HepG2 (cell line): ENCODE measurements around the gene LRPAP1. TPM values are rescaled to one million over a fixed set of nuclear protein-coding genes. Genes with fewer than 3 reads are reported as not detected.

ENCODE experiments used
- ATAC-seq: fragments of 200-7000 bp; cut with Tn5 transposase; 3 replicates; pipeline ENCODE4 v1.9.1; 2020; ENCODE audit warnings: mild to moderate bottlenecking, moderate library complexity
- BruUV-seq: library from RNA; stranded (reverse); fragments of 400-500 nt; replicated peaks from 2 replicates; lab custom pipeline; 2021; lab: Mats Ljungman, UMichigan
- CTCF ChIA-PET: fragments of 300-600 bp; formaldehyde crosslinking; extraction: SDS; loops from one replicate; lab custom pipeline; 2021; ENCODE audit warnings: low total read pairs, inconsistent platforms, low intra/inter-chr PET ratio; lab: Yijun Ruan, JAX
- POLR2A ChIA-PET: fragments of 350-600 bp; sonication (Branson Sonifier 250); formaldehyde crosslinking; loops from one replicate; lab custom pipeline; 2020; ENCODE audit warnings: antibody characterized with exemption, inconsistent platforms; lab: Yijun Ruan, JAX
- DNase-seq: peaks from one replicate; pipeline ENCODE4 v3.0.0-alpha.2; 2015; ENCODE audit warnings: low spot score
- FAIRE-seq: peaks from 3 replicates; lab custom pipeline; 2011; peaks lifted over from hg19 to GRCh38; lab: Jason Lieb, UNC
- H2AFZ ChIP-seq: one replicate; pipeline ENCODE4 v1.6.1; 2011; ENCODE audit warnings: low read length, inconsistent platforms
- H3K27ac ChIP-seq: fragments of 300-600 bp; 3 replicates; pipeline ENCODE4 v1.8.0; 2011; ENCODE audit warnings: mixed run types, mild to moderate bottlenecking, mixed read lengths, low read length, inconsistent platforms; ENCODE audit not compliant: insufficient read depth; ENCODE audit errors: extremely low read length
- H3K27me3 ChIP-seq, 2 experiments: fragments of 200-600 bp in 1 of 2; 2 replicates in 1 of 2; 3 replicates in 1 of 2; pipeline versions ENCODE4 v1.6.0 to v1.8.0; 2011; ENCODE audit warnings: low read length in 2 of 2, mild to moderate bottlenecking in 2 of 2, moderate library complexity in 2 of 2, inconsistent platforms in 1 of 2; ENCODE audit not compliant: insufficient read depth in 2 of 2, control insufficient read depth in 1 of 2
- H3K36me3 ChIP-seq, 2 experiments: fragments of 200-600 bp in 1 of 2; replicated peaks in 1 of 2; 2 replicates in 1 of 2; 3 replicates in 1 of 2; pipeline versions ENCODE4 v1.5.1 to v1.8.0; 2011; ENCODE audit warnings: low read length in 2 of 2, inconsistent platforms in 1 of 2; ENCODE audit not compliant: insufficient read depth in 2 of 2, control insufficient read depth in 1 of 2
- H3K4me1 ChIP-seq: 2 replicates; pipeline ENCODE4 v1.5.1; 2012; ENCODE audit warnings: low read length, inconsistent platforms; ENCODE audit not compliant: insufficient read depth
- H3K4me2 ChIP-seq: 2 replicates; pipeline ENCODE4 v1.6.0; 2011; ENCODE audit warnings: low read depth, low read length, inconsistent platforms
- H3K4me3 ChIP-seq, 3 experiments: fragments of 200-600 bp in 1 of 3; sonication (generic), shearing (Covaris generic) in 1 of 3; replicated peaks in 1 of 3; 2 replicates each; pipeline ENCODE4 v1.5.1; 2011 to 2016; ENCODE audit warnings: low read length in 3 of 3, inconsistent platforms in 2 of 3, low read depth in 2 of 3, mild to moderate bottlenecking in 2 of 3, control low read depth in 1 of 3, mixed read lengths in 1 of 3; ENCODE audit not compliant: insufficient read depth in 1 of 3
- H3K79me2 ChIP-seq: one replicate; pipeline ENCODE4 v1.6.1; 2011; ENCODE audit warnings: low read length, inconsistent platforms; ENCODE audit not compliant: insufficient read depth
- H3K9ac ChIP-seq: 2 replicates; pipeline ENCODE4 v1.6.0; 2011; ENCODE audit warnings: mild to moderate bottlenecking, low read depth, low read length, inconsistent platforms; ENCODE audit not compliant: insufficient read depth
- H3K9me3 ChIP-seq: 2 replicates; pipeline ENCODE4 v1.5.1; 2012; ENCODE audit warnings: mild to moderate bottlenecking, low read length
- H4K20me1 ChIP-seq: 2 replicates; pipeline ENCODE4 v1.6.0; 2011; ENCODE audit warnings: inconsistent platforms, mild to moderate bottlenecking, low read length, moderate library complexity; ENCODE audit not compliant: insufficient read depth
- ARID3A ChIP-seq: IDR thresholded peaks from 2 replicates; pipeline ENCODE4 v1.6.1; 2012; ENCODE audit warnings: low read depth, low read length, improper control_type of control experiment
- CBFB ChIP-seq: sonication (generic); formaldehyde crosslinking; IDR thresholded peaks from 2 replicates; pipeline ENCODE4 v1.4.0; 2020; ENCODE audit warnings: missing genetic modification reagents
- EHMT2 ChIP-seq: fragments of 200-600 bp; sonication (generic); IDR thresholded peaks from 2 replicates; pipeline ENCODE4 v1.7.0; 2017; ENCODE audit warnings: antibody characterized with exemption, low read depth, low read length, borderline replicate concordance
- FOXJ3 ChIP-seq: sonication (generic); formaldehyde crosslinking; IDR thresholded peaks from 2 replicates; pipeline ENCODE4 v1.4.0; 2020; ENCODE audit warnings: missing genetic modification reagents, mild to moderate bottlenecking, borderline replicate concordance
- HOXA3 ChIP-seq: sonication (generic); formaldehyde crosslinking; IDR thresholded peaks from 2 replicates; pipeline ENCODE4 v1.5.0; 2020; ENCODE audit warnings: missing genetic modification reagents
- NFE2L1 ChIP-seq: sonication (generic); formaldehyde crosslinking; IDR thresholded peaks from 2 replicates; pipeline ENCODE4 v1.4.0; 2020; ENCODE audit warnings: missing genetic modification reagents, mild to moderate bottlenecking, borderline replicate concordance
- YY1 ChIP-seq: IDR thresholded peaks from 2 replicates; pipeline ENCODE4 v1.6.1; 2011; ENCODE audit warnings: low read length, low read depth, moderate library complexity, mild to moderate bottlenecking; ENCODE audit not compliant: insufficient read depth, insufficient replicate concordance
- ZFP1 ChIP-seq: IDR thresholded peaks from 2 replicates; pipeline ENCODE4 v1.6.1; 2016
- ZFP91 ChIP-seq: sonication (generic); formaldehyde crosslinking; IDR thresholded peaks from 2 replicates; pipeline ENCODE4 v1.9.0; 2022; ENCODE audit warnings: missing genetic modification reagents, mild to moderate bottlenecking, borderline replicate concordance
- ZFYVE20 ChIP-seq: sonication (generic); formaldehyde crosslinking; IDR thresholded peaks from 2 replicates; pipeline ENCODE4 v1.8.0; 2023; ENCODE audit warnings: low read depth, mild to moderate bottlenecking, moderate library complexity, missing genetic modification reagents, borderline replicate concordance
- ZNF143 ChIP-seq: sonication (generic); formaldehyde crosslinking; IDR thresholded peaks from 2 replicates; pipeline ENCODE4 v1.4.0; 2020; ENCODE audit warnings: missing genetic modification reagents
- ZNF280B ChIP-seq: sonication (generic); formaldehyde crosslinking; IDR thresholded peaks from 2 replicates; pipeline ENCODE4 v1.5.0; 2020; ENCODE audit warnings: missing genetic modification reagents, mild to moderate bottlenecking, borderline replicate concordance
- ZNF282 ChIP-seq: fragments of 450-650 bp; IDR thresholded peaks from 2 replicates; pipeline ENCODE4 v1.6.1; 2018; ENCODE audit not compliant: partially characterized antibody
- ZNF329 ChIP-seq: sonication (generic); formaldehyde crosslinking; IDR thresholded peaks from 2 replicates; pipeline ENCODE4 v1.9.0; 2021; ENCODE audit warnings: low read depth, mild to moderate bottlenecking, missing genetic modification reagents
- ZNF430 ChIP-seq: sonication (generic); formaldehyde crosslinking; IDR thresholded peaks from 2 replicates; pipeline ENCODE4 v1.9.0; 2021; ENCODE audit warnings: mild to moderate bottlenecking, missing genetic modification reagents
- ZNF792 ChIP-seq: IDR thresholded peaks from 2 replicates; pipeline ENCODE4 v1.6.1; 2016
- ZSCAN25 ChIP-seq: sonication (generic); formaldehyde crosslinking; IDR thresholded peaks from 2 replicates; pipeline ENCODE4 v1.8.0; 2022; ENCODE audit warnings: mild to moderate bottlenecking, missing genetic modification reagents
- WGBS: methylation state at CpG from one replicate; pipeline ENCODE4 v1.1.6; 2017; ENCODE audit warnings: low lambda C conversion rate; 5-methylcytosine and 5-hydroxymethylcytosine counted together
- in situ Hi-C: cut with HindIII; loops from 2 replicates; pipeline ENCODE4 v1.10.0; 2017; ENCODE audit warnings: low pct_unique_long_range_greater_than_20kb; ENCODE audit not compliant: extremely low pct_ligation_motif_present
- intact Hi-C: fragments of 100-400 bp; cut with micrococcal nuclease; formaldehyde crosslinking; loops from one replicate; pipeline ENCODE4 v1.10.0; 2022; ENCODE audit not compliant: unreplicated experiment
- polyA plus RNA-seq, 8 experiments: library from polyadenylated mRNA; depleted of rRNA in 3 of 8; stranded (reverse) in 7 of 8; unstranded in 1 of 8; fragments of >200 nt; fragmentation: Illumina TruSeq in 4 of 8; extraction: Trizol in 4 of 8; gene quantifications; 2 replicates each; pipeline versions ENCODE4 v1.2.1 to v1.2.3, GENCODE V29; 2011 to 2016; ENCODE audit warnings: low read depth in 4 of 8, missing spikeins in 1 of 8, mixed read lengths in 1 of 8; ENCODE audit not compliant: insufficient read depth in 1 of 8
- total RNA-seq, 5 experiments: library from RNA; depleted of rRNA; stranded (reverse); fragments of >200 nt; fragmentation: Illumina TruSeq; extraction: Trizol; gene quantifications; 2 replicates each; pipeline ENCODE4 v1.2.3, GENCODE V29; 2016; ENCODE audit warnings: low read depth in 1 of 5

LRPAP1 gene
- total and polyA plus RNA-seq, 2 of the 13 experiments (the other 11 are each of a cell fraction or from before 2014, with no cell fraction given) = 153 to 191 TPM

- TF ChIP-seq ARID3A (no peak), EHMT2 (no peak), NFE2L1 (CRISPR knock-in tag) (no peak), ZNF143 (CRISPR knock-in tag) (no peak), ZFYVE20 (no peak), FOXJ3 (no peak), ZSCAN25 (CRISPR knock-in tag) (no peak)
Measured at GRCh38 chr4:3518941-3519340, 13.3 kb downstream of the LRPAP1 start (continued).

GRCh38 chr4:3518511-3518880, 13.7 kb downstream of the LRPAP1 start:
- FAIRE-seq (no peak), ATAC-seq (no peak), DNase-seq (no peak)
- no peak for TF ChIP-seq HOXA3 (CRISPR knock-in tag)
- no peak for TF ChIP-seq ZNF430
- TF ChIP-seq YY1 = no peak
- TF ChIP-seq CBFB (CRISPR knock-in tag) = no peak
- no peak for TF ChIP-seq ZNF329 (CRISPR knock-in tag)
- TF ChIP-seq ZFP91 (CRISPR knock-in tag) = no peak
- TF ChIP-seq ZNF282 = no peak
- TF ChIP-seq ZNF792 (CRISPR knock-in tag) = no peak
- TF ChIP-seq ZNF280B (CRISPR knock-in tag) = no peak
- TF ChIP-seq ZFP1 (CRISPR knock-in tag) = no peak
- BruUV-seq = no TSS peak
- H3K4me1 ChIP-seq = no peaks in the 10 kb centered on the region
- H2AFZ ChIP-seq = no peak overlapping the region
- H3K79me2 ChIP-seq = no peaks in the 10 kb centered on the region
- no peaks in the 10 kb centered on the region for H3K9me3 ChIP-seq
- CTCF ChIA-PET = no interaction called here
- no peak overlapping the region for H3K9ac ChIP-seq
- WGBS = 100% methylated on average over 1 of the region's 11 CpGs
- no peak overlapping the region for H3K27ac ChIP-seq
- no peak overlapping the region for H3K4me3 ChIP-seq
- intact Hi-C loops (no loop called here), in situ Hi-C loops (no loop called here)
- no peaks in the 10 kb centered on the region for H4K20me1 ChIP-seq
- no peak overlapping the region for H3K4me2 ChIP-seq
- no peaks in the 10 kb centered on the region for H3K27me3 ChIP-seq
- H3K36me3 ChIP-seq = peaks cover 43 to 84% of the 10 kb centered on the region in 2 experiments
- POLR2A ChIA-PET = no interaction called here
